A549 (cell line): ENCODE data around the gene MTIF3. TPM values are rescaled to one million over a fixed set of nuclear protein-coding genes. Genes with fewer than 3 reads are reported as not detected.

ENCODE experiments used
- ATAC-seq, 2 experiments: fragments of 200-7000 bp in 1 of 2; fragments of >200 bp in 1 of 2; cut with Nextera tagmentation in 1 of 2; cut with Tn5 transposase in 1 of 2; 3 replicates each; pipeline versions ENCODE4 v1.8.0 to v1.9.1; 2018 to 2020; ENCODE audit warnings: mild to moderate bottlenecking in 1 of 2, moderate library complexity in 1 of 2
- CTCF ChIA-PET: fragments of 300-600 bp; sonication (Branson Sonifier 250); formaldehyde crosslinking; extraction: SDS; loops from one replicate; lab custom pipeline; 2021; ENCODE audit warnings: antibody characterized with exemption, inconsistent platforms; lab: Yijun Ruan, JAX
- POLR2A ChIA-PET: fragments of 350-600 bp; formaldehyde crosslinking; extraction: SDS; loops from one replicate; lab custom pipeline; 2021; ENCODE audit warnings: antibody characterized with exemption, inconsistent platforms; lab: Yijun Ruan, JAX
- DNase-seq, 2 experiments: peaks; one replicate each; pipeline versions ENCODE4 v3.0.0 to v3.0.0-alpha.2; 2011 to 2016; ENCODE audit warnings: low read depth in 1 of 2, low spot score in 1 of 2
- FAIRE-seq: peaks from 2 replicates; lab custom pipeline; 2011; peaks lifted over from hg19 to GRCh38; lab: Jason Lieb, UNC
- H3K27ac ChIP-seq, 2 experiments: fragments of >200 bp; sonication (Bioruptor Twin); formaldehyde crosslinking; 3 replicates each; pipeline ENCODE4 v1.5.1; 2016 to 2017
- H3K4me1 ChIP-seq: fragments of >200 bp; sonication (Bioruptor Twin); formaldehyde crosslinking; 3 replicates; pipeline ENCODE4 v1.6.1; 2016
- H3K4me2 ChIP-seq: fragments of >200 bp; sonication (Bioruptor Twin); formaldehyde crosslinking; 3 replicates; pipeline ENCODE4 v1.6.1; 2016
- H3K4me3 ChIP-seq: fragments of >200 bp; sonication (Bioruptor Twin); formaldehyde crosslinking; 3 replicates; pipeline ENCODE4 v1.5.1; 2016
- H3K9me3 ChIP-seq: fragments of >200 bp; sonication (Bioruptor Twin); formaldehyde crosslinking; 3 replicates; pipeline ENCODE4 v1.6.1; 2016
- BCL3 ChIP-seq: fragments of >200 bp; sonication (Bioruptor Twin); formaldehyde crosslinking; IDR thresholded peaks from 3 replicates; pipeline ENCODE4 v1.6.1; 2016
- CHD4 ChIP-seq: fragments of 200-600 bp; sonication (generic); IDR thresholded peaks from 2 replicates; pipeline ENCODE4 v1.6.1; 2016; ENCODE audit warnings: antibody characterized with exemption, mild to moderate bottlenecking, borderline replicate concordance
- E2F6 ChIP-seq: IDR thresholded peaks from 2 replicates; pipeline ENCODE4 v1.6.1; 2012; ENCODE audit warnings: low read depth, borderline replicate concordance
- FOSB ChIP-seq: fragments of 250-450 bp; sonication (Bioruptor Pico); IDR thresholded peaks from 2 replicates; pipeline ENCODE4 v1.5.0; 2020; ENCODE audit warnings: mild to moderate bottlenecking, moderate library complexity
- FOSL2 ChIP-seq, 2 experiments: fragments of 450-650 bp in 1 of 2; fragments of >200 bp in 1 of 2; sonication (Bioruptor Twin) in 1 of 2; formaldehyde crosslinking; IDR thresholded peaks; 2 replicates each; pipeline versions ENCODE4 v1.5.0 to v1.6.1; 2016 to 2020; ENCODE audit warnings: mild to moderate bottlenecking in 1 of 2, moderate library complexity in 1 of 2
- GATA3 ChIP-seq: IDR thresholded peaks from 2 replicates; pipeline ENCODE4 v1.6.1; 2012; ENCODE audit warnings: borderline replicate concordance
- HES2 ChIP-seq: fragments of >200 bp; sonication (Bioruptor Twin); formaldehyde crosslinking; IDR thresholded peaks from 2 replicates; pipeline ENCODE4 v1.6.1; 2016
- HOXB13 ChIP-seq: fragments of 250-450 bp; sonication (Bioruptor Pico); IDR thresholded peaks from 2 replicates; pipeline ENCODE4 v1.5.0; 2020; ENCODE audit warnings: low read depth, mild to moderate bottlenecking, moderate library complexity
- JUN ChIP-seq, 2 experiments: fragments of >200 bp; sonication (Bioruptor Twin); formaldehyde crosslinking; IDR thresholded peaks; 2 replicates in 1 of 2; 3 replicates in 1 of 2; pipeline ENCODE4 v1.6.1; 2016 to 2017
- MAFK ChIP-seq: fragments of 450-650 bp; IDR thresholded peaks from 2 replicates; pipeline ENCODE4 v1.6.1; 2014; ENCODE audit not compliant: partially characterized antibody
- MAX ChIP-seq: IDR thresholded peaks from 2 replicates; pipeline ENCODE4 v1.6.1; 2012
- MAZ ChIP-seq: fragments of 150-350 bp; IDR thresholded peaks from 2 replicates; pipeline ENCODE4 v1.6.1; 2014; ENCODE audit warnings: antibody characterized with exemption, low read depth, low read length, borderline replicate concordance
- PHF8 ChIP-seq: fragments of 200-600 bp; sonication (generic); IDR thresholded peaks from 2 replicates; pipeline ENCODE4 v1.6.1; 2016; ENCODE audit warnings: low read depth, mild to moderate bottlenecking, antibody characterized with exemption, moderate library complexity, borderline replicate concordance
- POLR2A ChIP-seq: IDR thresholded peaks from 2 replicates; pipeline ENCODE4 v1.6.1; 2012; ENCODE audit warnings: mild to moderate bottlenecking, low read length
- POLR2AphosphoS2 ChIP-seq: conservative IDR thresholded peaks from 2 replicates; pipeline ENCODE4 v1.6.1; 2012; ENCODE audit warnings: low read length, improper control_type of control experiment, inconsistent platforms
- RARB ChIP-seq: fragments of 250-450 bp; sonication (Bioruptor Pico); IDR thresholded peaks from 2 replicates; pipeline ENCODE4 v1.8.0; 2021; ENCODE audit warnings: mild to moderate bottlenecking, moderate library complexity
- RFX5 ChIP-seq: fragments of 450-650 bp; IDR thresholded peaks from 2 replicates; pipeline ENCODE4 v1.7.1; 2014; ENCODE audit warnings: antibody characterized with exemption, mild to moderate bottlenecking, moderate library complexity
- ZSCAN20 ChIP-seq: fragments of 250-450 bp; sonication (Bioruptor Pico); IDR thresholded peaks from 2 replicates; pipeline ENCODE4 v1.8.0; 2022; ENCODE audit warnings: mild to moderate bottlenecking, moderate library complexity
- WGBS: methylation state at CpG from one replicate; pipeline ENCODE4 v1.1.6; 2017; ENCODE audit errors: missing lambda C conversion rate; 5-methylcytosine and 5-hydroxymethylcytosine counted together
- polyA minus RNA-seq: library from RNA; depleted of rRNA, polyadenylated mRNA; stranded (reverse); fragments of >200 nt; gene quantifications from 2 replicates; pipeline ENCODE4 v1.2.3, GENCODE V29; 2011; rRNA and poly(A)+ RNA removed
- polyA plus RNA-seq, 4 experiments: library from polyadenylated mRNA; depleted of rRNA in 3 of 4; stranded (reverse); fragments of >200 nt; fragmentation: RNase III in 1 of 4; extraction: RNeasy Plus Mini Kit Qiagen cat#74134 plus additional on column Dnase treatment in 1 of 4; gene quantifications; 2 replicates in 3 of 4; 3 replicates in 1 of 4; pipeline ENCODE4 v1.2.3, GENCODE V29; 2011 to 2017

The MTIF3 gene
- polyA plus RNA-seq (2011; rRNA removed) (50.3 and 61.8 TPM in 2 replicates), polyA plus RNA-seq (2017; fragmentation: RNase III; extraction: RNeasy Plus Mini Kit Qiagen cat#74134 plus additional on column Dnase treatment) (31.6 to 32.4 TPM (median 31.7 TPM) in 3 replicates), polyA minus RNA-seq (7.8 and 12.4 TPM in 2 replicates)
- polyA plus RNA-seq (2012; cell fraction: cytosol; rRNA removed) = 13.5 and 15.6 TPM in 2 replicates
- 4.6 and 6.8 TPM in 2 replicates for polyA plus RNA-seq (2012; cell fraction: nucleus; rRNA removed)

GRCh38 chr13:27449936-27450828, at the start of gene MTIF3:
TSS of gene MTIF3 (minus strand) at chr13:27450564. CDS start at chr13:27440448, 10,116 bp downstream.
- CTCF ChIA-PET = interaction anchor here (2.4 to 3.5 kb wide), 2 partner anchors 88 to 377 kb away, joined by 7 to 14 read pairs; no protein-coding TSS in a partner anchor
- no peak for FAIRE-seq
- peaks cover 11% of the 10 kb centered on the region; the same call in 2 of the 3 replicates for H3K4me1 ChIP-seq
- no peak for TF ChIP-seq FOSL2 (IDR thresholded peaks at IDR 0.05)
- TF ChIP-seq FOSL2 (CRISPR knock-in tag; IDR thresholded peaks at IDR 0.05) = 0 out of 2 replicates have a peak, but pooled peaks have one; percentile 14
- no peak for TF ChIP-seq MAFK
- peak; percentile 50; the same call in 1 of the 2 replicates for TF ChIP-seq PHF8
- peak in 1 of 2 experiments; percentile 87; a peak in 3 of 5 replicates for TF ChIP-seq JUN (IDR thresholded peaks at IDR 0.05)
- peak; percentile 2; the same call in 1 of the 2 replicates for TF ChIP-seq GATA3
- TF ChIP-seq CHD4 = no peak
- TF ChIP-seq BCL3 = peak; percentile 68; the same call in 2 of the 3 replicates
- peak; percentile 71 for TF ChIP-seq POLR2A
- TF ChIP-seq MAX = peak; percentile 62
- 2% methylated on average over 18 of the region's 81 CpGs for WGBS
- peak within 1 kb of the TSS; percentile 94 for H3K4me2 ChIP-seq
- POLR2A ChIA-PET = interaction anchor here (0.6 to 1.8 kb wide), 16 partner anchors 15 to 534 kb away, joined by 3 to 6 read pairs (median 4); partner anchors contain the start of genes GTF3A and LNX2
- H3K4me3 ChIP-seq = peak within 1 kb of the TSS; percentile 68
- H3K27ac ChIP-seq = peak within 1 kb of the TSS; percentile 94 to 97
- H3K9me3 ChIP-seq = no peaks in the 10 kb centered on the region
- peak; percentile 95 to 97 for ATAC-seq
- DNase-seq = peak; percentile 71 to 94

- ATAC-seq = no peak
- Histone ChIP-seq H3K4me1 (no peaks in the 10 kb centered on the region), H3K4me3 (no peak overlapping the region), H3K4me2 (no peak overlapping the region), H3K9me3 (no peaks in the 10 kb centered on the region), H3K27ac (no peak overlapping the region)
- no peak for DNase-seq
- no peak for TF ChIP-seq FOSL2 (IDR thresholded peaks at IDR 0.05)
- TF ChIP-seq FOSL2 (CRISPR knock-in tag; IDR thresholded peaks at IDR 0.05) = no peak
- TF ChIP-seq RARB = no peak
- TF ChIP-seq HES2 = no peak
- TF ChIP-seq E2F6 = no peak
- TF ChIP-seq FOSB (CRISPR knock-in tag) = no peak
- TF ChIP-seq RFX5 = no peak
- TF ChIP-seq GATA3 = no peak
- no peak for TF ChIP-seq POLR2A
- no peak for TF ChIP-seq POLR2AphosphoS2
- no peak for TF ChIP-seq MAZ
- TF ChIP-seq HOXB13 (CRISPR knock-in tag) = no peak
- no peak for TF ChIP-seq ZSCAN20
- 67% methylated on average over 11 of the region's 11 CpGs for WGBS
- FAIRE-seq = no peak
- ChIA-PET POLR2A (no interaction called here), CTCF (interaction anchor here (0.8 kb wide), 1 partner anchor 136 kb away, joined by 3 read pairs; no protein-coding TSS in a partner anchor)
Measured at GRCh38 chr13:27497563-27498230, 47.3 kb upstream of the MTIF3 start.
